ENCODE results near the gene CFAP157. TPM values are rescaled to one million over a fixed set of nuclear protein-coding genes. Genes with fewer than 3 reads are reported as not detected.
"Not testable (repeated sequence)": the region's sequence is repeated elsewhere in the genome, so short reads cannot be mapped to it uniquely, and the experiment has no call there.

Gene CFAP157
- total RNA-seq, 1 experiment from 2014 or later = not detected

DNA sequence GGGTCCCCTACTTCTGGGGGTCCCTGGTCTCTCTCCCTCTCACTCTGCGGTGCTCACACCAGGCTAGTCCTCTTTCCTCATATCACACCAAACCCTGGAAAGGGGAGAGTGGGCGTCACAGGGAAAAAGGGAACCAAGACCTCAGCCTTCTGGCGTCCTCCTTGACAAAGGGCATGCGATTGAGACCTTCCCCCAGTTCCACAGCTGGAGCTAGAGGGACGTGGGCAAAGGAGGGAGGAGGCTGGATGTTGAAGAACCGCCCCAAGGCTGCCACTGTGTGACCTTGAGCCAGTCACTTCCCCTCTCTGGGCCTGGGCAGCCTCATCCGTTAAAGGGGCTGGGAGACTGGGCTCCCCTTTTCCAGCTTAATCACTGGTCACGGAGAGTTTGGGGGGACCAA lies 46.8 kb downstream of the CFAP157 start:
- Mint-ChIP-seq H3K9me3 (ENCODE audit: unreplicated experiment) (no peaks in the 10 kb centered on the region), H3K27me3 (ENCODE audit: insufficient read depth, unreplicated experiment) (peaks cover 47% of the 10 kb centered on the region), H3K36me3 (ENCODE audit: insufficient read depth, unreplicated experiment) (peaks cover 3% of the 10 kb centered on the region), H3K27ac (ENCODE audit: low read depth, unreplicated experiment) (no peak overlapping the region), H3K4me3 (ENCODE audit: unreplicated experiment) (no peak overlapping the region), H3K4me1 (ENCODE audit: insufficient read depth, unreplicated experiment) (no peaks in the 10 kb centered on the region)
- TF ChIP-seq, protein P1, sequence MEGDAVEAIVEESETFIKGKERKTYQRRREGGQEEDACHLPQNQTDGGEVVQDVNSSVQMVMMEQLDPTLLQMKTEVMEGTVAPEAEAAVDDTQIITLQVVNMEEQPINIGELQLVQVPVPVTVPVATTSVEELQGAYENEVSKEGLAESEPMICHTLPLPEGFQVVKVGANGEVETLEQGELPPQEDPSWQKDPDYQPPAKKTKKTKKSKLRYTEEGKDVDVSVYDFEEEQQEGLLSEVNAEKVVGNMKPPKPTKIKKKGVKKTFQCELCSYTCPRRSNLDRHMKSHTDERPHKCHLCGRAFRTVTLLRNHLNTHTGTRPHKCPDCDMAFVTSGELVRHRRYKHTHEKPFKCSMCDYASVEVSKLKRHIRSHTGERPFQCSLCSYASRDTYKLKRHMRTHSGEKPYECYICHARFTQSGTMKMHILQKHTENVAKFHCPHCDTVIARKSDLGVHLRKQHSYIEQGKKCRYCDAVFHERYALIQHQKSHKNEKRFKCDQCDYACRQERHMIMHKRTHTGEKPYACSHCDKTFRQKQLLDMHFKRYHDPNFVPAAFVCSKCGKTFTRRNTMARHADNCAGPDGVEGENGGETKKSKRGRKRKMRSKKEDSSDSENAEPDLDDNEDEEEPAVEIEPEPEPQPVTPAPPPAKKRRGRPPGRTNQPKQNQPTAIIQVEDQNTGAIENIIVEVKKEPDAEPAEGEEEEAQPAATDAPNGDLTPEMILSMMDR (IDR thresholded peaks at IDR 0.05; ENCODE audit: unreplicated experiment) = no peak
- ChIA-PET CTCF (interaction anchor here (0.6 kb wide), 1 partner anchor 273 kb away, joined by 4 read pairs; no protein-coding TSS in a partner anchor), POLR2A (no interaction called here)
- DNase-seq (ENCODE audit: unreplicated experiment) = no peak
- BruUV-seq (replicated peaks) = no TSS peak
- intact Hi-C loops (cut with micrococcal nuclease) = no loop called here

DNA sequence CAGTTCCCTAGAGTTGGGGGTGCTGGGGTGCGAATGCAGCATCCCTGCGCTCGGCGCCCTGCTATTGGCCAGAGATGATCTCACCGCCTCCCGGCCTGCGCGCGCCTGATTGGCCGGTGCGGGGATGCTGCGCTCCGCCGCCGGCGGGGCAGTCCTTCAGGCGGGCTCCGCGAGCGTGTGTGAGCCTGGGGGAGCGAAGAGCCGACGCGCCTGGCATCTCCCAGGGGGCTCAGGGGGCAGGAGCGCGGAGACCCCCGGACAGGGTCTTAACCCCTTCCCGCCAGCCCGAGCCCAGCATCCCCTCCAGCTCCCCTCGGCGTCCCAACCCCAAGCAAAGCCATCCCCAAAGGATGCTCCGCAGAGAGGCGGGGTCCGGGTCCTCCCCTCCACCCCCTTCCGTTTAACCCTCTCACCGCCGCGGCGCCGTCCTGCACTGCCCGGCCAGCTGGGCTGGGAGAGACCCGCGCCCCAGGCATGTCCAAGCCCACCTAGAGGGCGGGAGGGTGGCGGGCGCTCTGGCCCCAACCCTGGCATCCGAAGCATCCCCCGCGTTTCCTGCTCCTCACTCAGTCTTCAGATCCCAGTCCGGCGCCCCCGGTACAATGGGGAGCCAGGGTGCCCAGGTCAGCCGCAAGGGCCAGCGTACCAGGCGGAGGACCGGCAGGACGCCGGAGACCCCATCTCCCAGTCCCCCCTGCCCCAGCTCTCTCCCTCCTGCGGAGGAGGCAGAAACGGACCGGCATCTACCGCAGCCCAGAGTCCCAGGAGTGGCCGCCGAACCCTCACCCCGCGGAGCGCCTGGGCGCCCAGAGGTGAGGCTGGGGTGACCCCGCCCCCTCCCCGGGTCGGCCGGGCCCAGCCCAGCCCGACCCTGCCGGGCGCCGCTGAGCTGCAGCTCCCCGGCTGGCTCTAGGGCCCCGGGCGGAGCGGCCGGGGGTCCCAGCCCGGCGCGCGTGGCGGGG lies 47.6 kb downstream of the CFAP157 start:
- TF ChIP-seq, protein P1 (IDR thresholded peaks at IDR 0.05; ENCODE audit: unreplicated experiment) = no peak
- Mint-ChIP-seq H3K9me3 (ENCODE audit: unreplicated experiment) (no peaks in the 10 kb centered on the region), H3K27me3 (ENCODE audit: insufficient read depth, unreplicated experiment) (peaks cover 47% of the 10 kb centered on the region), H3K36me3 (ENCODE audit: insufficient read depth, unreplicated experiment) (peaks cover 6% of the 10 kb centered on the region), H3K4me1 (ENCODE audit: insufficient read depth, unreplicated experiment) (no peaks in the 10 kb centered on the region), H3K27ac (ENCODE audit: low read depth, unreplicated experiment) (no peak overlapping the region), H3K4me3 (ENCODE audit: unreplicated experiment) (no peak overlapping the region)
- BruUV-seq (replicated peaks) = no TSS peak
- ChIA-PET CTCF (interaction anchor here (0.6 kb wide), 1 partner anchor 295 kb away, joined by 3 read pairs; no protein-coding TSS in a partner anchor), POLR2A (no interaction called here)
- DNase-seq (ENCODE audit: unreplicated experiment) = no peak
- intact Hi-C loops (cut with micrococcal nuclease) = no loop called here

DNA sequence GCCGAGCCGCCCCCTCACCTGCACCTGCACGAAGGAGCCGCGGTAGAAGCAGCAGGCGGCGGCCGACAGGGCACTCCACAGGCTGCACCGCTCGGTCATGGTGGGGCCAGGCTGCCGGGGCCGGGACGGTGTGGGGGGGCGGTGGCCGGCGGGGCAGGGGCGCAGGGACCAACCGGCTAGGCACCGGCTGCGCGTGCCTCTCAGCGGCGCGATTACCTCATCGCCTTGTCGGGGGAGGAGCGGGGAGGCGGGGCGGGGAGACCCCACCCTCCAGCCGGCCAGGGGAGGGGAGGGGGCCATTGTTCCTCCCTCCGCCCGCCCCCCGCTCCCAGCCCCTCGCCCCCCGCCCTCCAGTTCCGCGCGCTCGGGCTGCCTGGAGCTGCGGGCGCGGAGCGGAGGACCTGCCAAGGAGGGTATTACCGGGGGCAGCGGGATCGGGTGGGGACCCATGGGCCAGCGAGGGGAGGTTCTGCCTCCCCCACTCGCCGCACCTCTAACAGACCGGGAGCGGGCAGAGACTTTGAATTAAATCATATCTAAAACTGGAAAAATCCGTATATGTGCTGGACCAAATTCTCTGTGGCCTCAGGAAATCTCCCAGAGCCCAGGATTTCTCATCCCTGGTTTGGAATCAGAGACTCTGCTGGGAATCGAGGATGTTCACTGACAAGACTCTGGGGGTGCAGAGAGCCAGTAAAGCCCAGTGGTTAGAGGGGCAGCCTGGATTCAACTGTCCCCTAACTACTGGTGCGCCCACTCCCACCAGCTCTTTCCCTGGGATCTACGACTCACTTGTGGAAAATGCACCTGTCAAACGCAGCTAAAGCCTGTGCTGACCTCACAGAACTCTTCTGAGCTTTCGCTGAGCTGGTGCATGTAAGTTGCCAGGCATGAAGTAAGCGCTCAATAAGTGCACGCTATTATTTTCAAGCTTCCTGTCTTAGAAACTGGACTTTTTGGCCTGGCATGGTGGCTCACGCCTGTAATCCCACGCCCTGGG lies 48.6 kb downstream of the CFAP157 start:
- TF ChIP-seq, protein P1 (IDR thresholded peaks at IDR 0.05; ENCODE audit: unreplicated experiment) = no peak
- no peaks in the 10 kb centered on the region for H3K4me1 Mint-ChIP-seq (ENCODE audit: insufficient read depth, unreplicated experiment)
- peaks cover 43% of the 10 kb centered on the region for H3K27me3 Mint-ChIP-seq (ENCODE audit: insufficient read depth, unreplicated experiment)
- DNase-seq (ENCODE audit: unreplicated experiment) = no peak
- no peak overlapping the region for H3K27ac Mint-ChIP-seq (ENCODE audit: low read depth, unreplicated experiment)
- CTCF ChIA-PET = no interaction called here
- no peaks in the 10 kb centered on the region for H3K9me3 Mint-ChIP-seq (ENCODE audit: unreplicated experiment)
- intact Hi-C loops (cut with micrococcal nuclease) = no loop called here
- no peak overlapping the region for H3K4me3 Mint-ChIP-seq (ENCODE audit: unreplicated experiment)
- H3K36me3 Mint-ChIP-seq (ENCODE audit: insufficient read depth, unreplicated experiment) = peaks cover 6% of the 10 kb centered on the region
- no TSS peak for BruUV-seq (replicated peaks)
- POLR2A ChIA-PET = no interaction called here

DNA sequence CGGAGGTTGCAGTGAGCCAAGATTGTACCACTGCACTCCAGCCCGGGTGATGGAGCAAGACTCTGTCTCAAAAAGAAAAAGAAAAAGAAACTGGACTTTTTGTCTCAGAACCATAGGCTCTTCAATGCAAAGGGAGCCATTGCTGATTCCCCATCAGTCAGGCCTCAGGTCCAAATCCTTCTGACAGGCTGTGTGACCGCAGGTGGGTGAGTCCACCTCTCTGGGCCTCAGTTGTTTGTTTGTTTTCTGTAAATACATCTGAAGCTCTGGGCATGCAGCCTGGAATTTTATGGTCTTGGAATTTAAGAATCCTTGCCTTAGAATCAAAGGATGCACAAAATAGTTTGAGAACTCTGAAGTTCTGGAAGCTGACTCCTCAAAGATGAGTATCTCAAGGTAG lies 49.4 kb downstream of the CFAP157 start:
- Mint-ChIP-seq H3K4me1 (ENCODE audit: insufficient read depth, unreplicated experiment) (no peaks in the 10 kb centered on the region), H3K36me3 (ENCODE audit: insufficient read depth, unreplicated experiment) (peaks cover 6% of the 10 kb centered on the region), H3K27ac (ENCODE audit: low read depth, unreplicated experiment) (no peak overlapping the region), H3K27me3 (ENCODE audit: insufficient read depth, unreplicated experiment) (peaks cover 34% of the 10 kb centered on the region), H3K4me3 (ENCODE audit: unreplicated experiment) (no peak overlapping the region), H3K9me3 (ENCODE audit: unreplicated experiment) (no peaks in the 10 kb centered on the region)
- TF ChIP-seq, protein P1 (IDR thresholded peaks at IDR 0.05; ENCODE audit: unreplicated experiment) = no peak
- BruUV-seq (replicated peaks) = no TSS peak
- no peak for DNase-seq (ENCODE audit: unreplicated experiment)
- intact Hi-C loops (cut with micrococcal nuclease) = no loop called here
- CTCF ChIA-PET = no interaction called here
- POLR2A ChIA-PET = interaction anchor here (0.6 kb wide), 1 partner anchor 9 kb away, joined by 6 read pairs; no protein-coding TSS in a partner anchor

DNA sequence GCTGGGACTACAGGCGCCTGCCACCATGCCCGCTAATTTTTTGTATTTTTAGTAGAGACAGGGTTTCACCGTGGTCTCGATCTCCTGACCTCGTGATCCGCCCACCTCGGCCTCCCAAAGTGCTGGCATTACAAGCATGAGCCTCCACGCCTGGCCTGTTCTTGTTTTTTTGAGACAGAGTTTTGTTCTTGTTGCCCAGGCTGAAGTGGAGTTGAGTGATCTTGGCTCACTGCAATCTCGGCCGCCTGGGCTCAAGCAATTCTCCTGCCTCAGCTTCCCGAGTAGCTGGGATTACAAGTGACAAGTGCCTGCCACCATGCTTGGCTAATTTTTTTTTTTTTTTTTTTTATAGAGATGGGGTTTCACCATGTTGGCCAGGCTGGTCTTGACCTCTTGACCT lies 50.0 kb downstream of the CFAP157 start:
- BruUV-seq (replicated peaks); DNase-seq (ENCODE audit: unreplicated experiment); H3K36me3 Mint-ChIP-seq (ENCODE audit: insufficient read depth, unreplicated experiment); H3K9me3 Mint-ChIP-seq (ENCODE audit: unreplicated experiment); intact Hi-C loops (cut with micrococcal nuclease); H3K4me1 Mint-ChIP-seq (ENCODE audit: insufficient read depth, unreplicated experiment); H3K27ac Mint-ChIP-seq (ENCODE audit: low read depth, unreplicated experiment); H3K4me3 Mint-ChIP-seq (ENCODE audit: unreplicated experiment): not testable (repeated sequence)
- ChIA-PET POLR2A (interaction anchor here (0.6 to 1.4 kb wide), 2 partner anchors 9 to 17 kb away, joined by 5 to 6 read pairs; no protein-coding TSS in a partner anchor), CTCF (interaction anchor here (1.1 kb wide), 1 partner anchor 16 kb away, joined by 7 read pairs; no protein-coding TSS in a partner anchor)
- H3K27me3 Mint-ChIP-seq (ENCODE audit: insufficient read depth, unreplicated experiment) = peaks cover 29% of the 10 kb centered on the region
